Hepatocyte (in vitro differentiated cells): ENCODE data around the gene PLA2G4A. TPM values are rescaled to one million over a fixed set of nuclear protein-coding genes. Genes with fewer than 3 reads are reported as not detected.

Experiments used
- DNase-seq: peaks from one replicate; pipeline ENCODE4 v3.0.0-alpha.2; 2016; ENCODE audit warnings: low spot score
- H2AFZ ChIP-seq: fragments of 200-600 bp; sonication (generic); 2 replicates; pipeline ENCODE4 v1.6.0; 2016; ENCODE audit warnings: antibody characterized with exemption, mild to moderate bottlenecking
- H3K27ac ChIP-seq: fragments of 200-600 bp; sonication (generic); 2 replicates; pipeline ENCODE4 v1.5.1; 2016; ENCODE audit warnings: mild to moderate bottlenecking
- H3K27me3 ChIP-seq: fragments of 200-600 bp; sonication (generic); 2 replicates; pipeline ENCODE4 v1.6.1; 2016
- H3K36me3 ChIP-seq: fragments of 200-600 bp; sonication (generic); replicated peaks from 2 replicates; pipeline ENCODE4 v1.5.1; 2016; ENCODE audit warnings: low read depth; ENCODE audit not compliant: insufficient read depth
- H3K4me1 ChIP-seq: fragments of 200-600 bp; sonication (generic); 2 replicates; pipeline ENCODE4 v1.5.1; 2016; ENCODE audit warnings: mild to moderate bottlenecking, moderate library complexity; ENCODE audit not compliant: insufficient read depth
- H3K4me2 ChIP-seq: fragments of 200-600 bp; sonication (generic); 2 replicates; pipeline ENCODE4 v1.6.0; 2016
- H3K4me3 ChIP-seq: fragments of 200-600 bp; sonication (generic); 2 replicates; pipeline ENCODE4 v1.5.1; 2016; ENCODE audit warnings: mild to moderate bottlenecking
- H3K79me2 ChIP-seq: fragments of 200-600 bp; sonication (generic); 2 replicates; pipeline ENCODE4 v1.6.0; 2017; ENCODE audit warnings: mild to moderate bottlenecking
- H3K9me2 ChIP-seq: fragments of 200-600 bp; sonication (generic); replicated peaks from 2 replicates; pipeline ENCODE4 v1.6.0; 2017; ENCODE audit warnings: mild to moderate bottlenecking; ENCODE audit not compliant: insufficient read depth
- H3K9me3 ChIP-seq: fragments of 200-600 bp; sonication (generic); 2 replicates; pipeline ENCODE4 v1.5.1; 2016; ENCODE audit warnings: low read depth, mild to moderate bottlenecking
- H4K20me1 ChIP-seq: fragments of 200-600 bp; sonication (generic); 2 replicates; pipeline ENCODE4 v1.6.0; 2016; ENCODE audit warnings: mild to moderate bottlenecking; ENCODE audit not compliant: insufficient read depth, poor library complexity, severe bottlenecking
- CTCF ChIP-seq: fragments of 200-600 bp; sonication (generic); IDR thresholded peaks from 2 replicates; pipeline ENCODE4 v1.5.1; 2016; ENCODE audit warnings: antibody characterized with exemption, mild to moderate bottlenecking; ENCODE audit not compliant: poor library complexity
- EZH2 ChIP-seq: fragments of 200-600 bp; sonication (generic); IDR thresholded peaks from 2 replicates; pipeline ENCODE4 v1.6.1; 2016; ENCODE audit warnings: antibody characterized with exemption, mild to moderate bottlenecking, borderline replicate concordance
- EZH2phosphoT487 ChIP-seq: fragments of 200-600 bp; sonication (generic); IDR thresholded peaks from one replicate; pipeline ENCODE4 v1.6.1; 2018; ENCODE audit warnings: antibody characterized with exemption, mild to moderate bottlenecking, low read depth, moderate library complexity; ENCODE audit not compliant: unreplicated experiment, severe bottlenecking
- WGBS: methylation state at CpG from one replicate; pipeline ENCODE4 v1.1.6; 2016; ENCODE audit warnings: low lambda C conversion rate; ENCODE audit errors: missing lambda C conversion rate; 5-methylcytosine and 5-hydroxymethylcytosine counted together
- polyA plus RNA-seq: library from polyadenylated mRNA; unstranded; fragments of >200 nt; fragmentation: Nextera tagmentation; extraction: Ambion mirVana; gene quantifications from 2 replicates; pipeline ENCODE4 v1.2.1, GENCODE V29; 2016
- total RNA-seq: library from RNA; depleted of rRNA; stranded (reverse); fragments of >200 nt; gene quantifications from 2 replicates; pipeline ENCODE4 v1.2.3, GENCODE V29; 2014

PLA2G4A gene
- total and polyA plus RNA-seq, 2 experiments from 2014 or later = 21.3 to 24.9 TPM

DNA sequence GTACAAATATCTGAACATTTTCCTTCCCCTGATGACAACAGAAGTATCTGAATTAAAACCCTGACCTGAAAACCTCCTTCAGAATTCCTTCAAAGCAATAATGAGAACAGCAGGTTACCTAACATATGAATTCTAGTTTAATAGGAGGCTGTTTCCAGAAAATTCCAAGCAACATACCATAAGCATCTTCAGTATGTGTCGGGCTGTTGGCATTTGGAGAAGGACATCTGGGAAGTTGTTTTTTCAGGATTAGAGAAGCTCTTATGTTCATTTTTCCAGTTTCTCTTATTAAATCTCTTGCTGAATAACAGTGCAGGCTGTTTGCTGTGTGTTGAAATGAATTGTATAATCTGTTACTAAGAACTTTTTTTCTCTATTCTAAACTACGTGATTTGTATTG, 101.5 kb downstream of the PLA2G4A start:
- Histone ChIP-seq H3K4me3 (no peak overlapping the region), H3K4me1 (no peaks in the 10 kb centered on the region), H2AFZ (no peak overlapping the region), H3K9me2 (no peaks in the 10 kb centered on the region), H3K36me3 (no peaks in the 10 kb centered on the region), H3K4me2 (no peak overlapping the region), H4K20me1 (no peaks in the 10 kb centered on the region), H3K27ac (no peak overlapping the region), H3K27me3 (no peaks in the 10 kb centered on the region), H3K9me3 (no peaks in the 10 kb centered on the region), H3K79me2 (no peaks in the 10 kb centered on the region)
- TF ChIP-seq CTCF (no peak), EZH2 (no peak), EZH2phosphoT487 (no peak)
- 86% methylated on average over 2 of the region's 2 CpGs for WGBS
- DNase-seq = no peak

DNA sequence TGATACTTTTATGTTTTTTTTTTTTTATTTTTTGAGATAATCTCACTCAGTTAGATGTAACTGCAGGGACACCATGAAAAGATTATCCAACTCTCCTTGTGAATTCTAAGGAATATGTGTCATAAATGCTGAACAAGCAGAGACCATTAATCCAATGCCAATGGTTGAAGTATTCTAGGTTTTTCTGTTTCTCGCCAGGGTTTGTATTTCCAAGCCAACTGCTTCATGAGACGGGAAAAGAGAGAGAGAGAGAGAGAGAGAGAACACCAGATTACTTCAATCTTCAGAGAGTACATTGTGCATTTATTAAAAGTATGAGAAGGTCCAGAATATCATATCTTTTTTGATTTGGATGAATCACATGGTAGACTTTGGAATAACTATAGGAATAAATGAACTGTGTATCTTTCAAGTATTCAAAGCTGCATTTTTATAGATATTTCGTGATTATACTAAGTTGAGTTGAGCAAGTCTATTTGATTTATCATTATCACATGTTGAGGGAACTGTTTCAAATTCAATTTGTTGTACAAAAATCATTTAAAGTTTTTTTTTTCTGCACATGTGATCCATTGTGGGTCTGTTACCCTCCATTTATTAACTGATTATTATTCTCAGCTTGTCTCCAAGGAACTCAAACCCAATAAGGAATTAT, 108.4 kb downstream of the PLA2G4A start:
- H3K79me2 ChIP-seq = no peaks in the 10 kb centered on the region
- no peak for TF ChIP-seq CTCF
- no peak for TF ChIP-seq EZH2
- no peak for TF ChIP-seq EZH2phosphoT487
- H3K9me3 ChIP-seq = no peaks in the 10 kb centered on the region
- H3K4me2 ChIP-seq = no peak overlapping the region
- H3K4me3 ChIP-seq = no peak overlapping the region
- H4K20me1 ChIP-seq = no peaks in the 10 kb centered on the region
- WGBS = 88% methylated on average over 3 of the region's 3 CpGs
- no peak overlapping the region for H2AFZ ChIP-seq
- H3K27me3 ChIP-seq = no peaks in the 10 kb centered on the region
- no peaks in the 10 kb centered on the region for H3K4me1 ChIP-seq
- H3K9me2 ChIP-seq = no peaks in the 10 kb centered on the region
- no peak for DNase-seq
- H3K36me3 ChIP-seq = no peaks in the 10 kb centered on the region
- H3K27ac ChIP-seq = no peak overlapping the region

- Histone ChIP-seq H3K4me1 (no peaks in the 10 kb centered on the region), H2AFZ (no peak overlapping the region), H4K20me1 (no peaks in the 10 kb centered on the region), H3K9me3 (no peaks in the 10 kb centered on the region), H3K4me3 (no peak overlapping the region), H3K79me2 (no peaks in the 10 kb centered on the region), H3K4me2 (no peak overlapping the region), H3K27me3 (no peaks in the 10 kb centered on the region), H3K9me2 (no peaks in the 10 kb centered on the region), H3K36me3 (no peaks in the 10 kb centered on the region), H3K27ac (no peak overlapping the region)
- WGBS = 73% methylated on average over 8 of the region's 8 CpGs
- DNase-seq = no peak
- TF ChIP-seq CTCF (no peak), EZH2 (no peak), EZH2phosphoT487 (no peak)
These were observed 115.3 kb downstream of the PLA2G4A start for GRCh38 chr1:186943891-186944686.
